HepG2 (cell line): ENCODE measurements around the gene ZNF331. TPM values are rescaled to one million over a fixed set of nuclear protein-coding genes. Genes with fewer than 3 reads are reported as not detected.

Experiments
- MAFK ChIP-seq, 2 experiments: IDR thresholded peaks in 1 of 2; conservative IDR thresholded peaks in 1 of 2; 2 replicates each; pipeline ENCODE4 v1.6.1; 2011; ENCODE audit warnings: improper control_type of control experiment in 2 of 2, low read length in 2 of 2
- MAZ ChIP-seq, 2 experiments: sonication (generic) in 1 of 2; formaldehyde crosslinking in 1 of 2; IDR thresholded peaks; 2 replicates each; pipeline versions ENCODE4 v1.5.0 to v1.6.1; 2012 to 2020; ENCODE audit warnings: low read depth in 2 of 2, mild to moderate bottlenecking in 2 of 2, borderline replicate concordance in 1 of 2, improper control_type of control experiment in 1 of 2, low read length in 1 of 2, missing genetic modification reagents in 1 of 2, moderate library complexity in 1 of 2
- SP4 ChIP-seq: sonication (generic); formaldehyde crosslinking; IDR thresholded peaks from 2 replicates; pipeline ENCODE4 v1.8.1; 2023; ENCODE audit warnings: mild to moderate bottlenecking, missing genetic modification reagents
- YY1 ChIP-seq: IDR thresholded peaks from 2 replicates; pipeline ENCODE4 v1.6.1; 2011; ENCODE audit warnings: low read length, low read depth, moderate library complexity, mild to moderate bottlenecking; ENCODE audit not compliant: insufficient read depth, insufficient replicate concordance
- ZFP90 ChIP-seq: sonication (generic); formaldehyde crosslinking; IDR thresholded peaks from 2 replicates; pipeline ENCODE4 v1.8.0; 2022; ENCODE audit warnings: missing genetic modification reagents, mild to moderate bottlenecking, inconsistent platforms, borderline replicate concordance
- ZFX ChIP-seq: sonication (generic); formaldehyde crosslinking; IDR thresholded peaks from 2 replicates; pipeline ENCODE4 v1.4.0; 2020; ENCODE audit warnings: mild to moderate bottlenecking, low read depth, missing genetic modification reagents, moderate library complexity
- polyA plus RNA-seq, 8 experiments: library from polyadenylated mRNA; depleted of rRNA in 3 of 8; stranded (reverse) in 7 of 8; unstranded in 1 of 8; fragments of >200 nt; fragmentation: Illumina TruSeq in 4 of 8; extraction: Trizol in 4 of 8; gene quantifications; 2 replicates each; pipeline versions ENCODE4 v1.2.1 to v1.2.3, GENCODE V29; 2011 to 2016; ENCODE audit warnings: low read depth in 4 of 8, missing spikeins in 1 of 8, mixed read lengths in 1 of 8; ENCODE audit not compliant: insufficient read depth in 1 of 8
- total RNA-seq, 5 experiments: library from RNA; depleted of rRNA; stranded (reverse); fragments of >200 nt; fragmentation: Illumina TruSeq; extraction: Trizol; gene quantifications; 2 replicates each; pipeline ENCODE4 v1.2.3, GENCODE V29; 2016; ENCODE audit warnings: low read depth in 1 of 5
- TF ChIP-seq, protein P1 (sequence below): IDR thresholded peaks from 2 replicates; pipeline ENCODE4 v1.6.1; 2012; ENCODE audit warnings: low read length, improper control_type of control experiment
- TF ChIP-seq, protein P2 (sequence below), 2 experiments: sonication (generic) in 1 of 2; formaldehyde crosslinking in 1 of 2; IDR thresholded peaks; 2 replicates each; pipeline versions ENCODE4 v1.4.0 to v1.6.1; 2018 to 2020; ENCODE audit warnings: missing genetic modification reagents in 2 of 2, borderline replicate concordance in 1 of 2, low read depth in 1 of 2, mild to moderate bottlenecking in 1 of 2, missing biosample characterization in 1 of 2
- TF ChIP-seq, protein P3 (sequence below), 2 experiments: sonication (generic) in 1 of 2; formaldehyde crosslinking in 1 of 2; IDR thresholded peaks; 2 replicates each; pipeline versions ENCODE4 v1.6.1 to v1.9.0; 2014 to 2022; ENCODE audit warnings: antibody characterized with exemption in 1 of 2, borderline replicate concordance in 1 of 2, inconsistent platforms in 1 of 2, low read depth in 1 of 2, missing genetic modification reagents in 1 of 2
- TF ChIP-seq, protein P4 (sequence below): sonication (generic); formaldehyde crosslinking; IDR thresholded peaks from 2 replicates; pipeline ENCODE4 v1.5.0; 2020; ENCODE audit warnings: missing genetic modification reagents, mild to moderate bottlenecking, borderline replicate concordance
- TF ChIP-seq, protein P5 (sequence below): sonication (generic); formaldehyde crosslinking; IDR thresholded peaks from 2 replicates; pipeline ENCODE4 v1.8.0; 2022; ENCODE audit warnings: missing genetic modification reagents, mild to moderate bottlenecking, inconsistent platforms, borderline replicate concordance

ZNF331 gene
- total and polyA plus RNA-seq, 2 of the 13 experiments (the other 11 are each of a cell fraction or from before 2014, with no cell fraction given), result 8.2 to 13.3 TPM

DNA sequence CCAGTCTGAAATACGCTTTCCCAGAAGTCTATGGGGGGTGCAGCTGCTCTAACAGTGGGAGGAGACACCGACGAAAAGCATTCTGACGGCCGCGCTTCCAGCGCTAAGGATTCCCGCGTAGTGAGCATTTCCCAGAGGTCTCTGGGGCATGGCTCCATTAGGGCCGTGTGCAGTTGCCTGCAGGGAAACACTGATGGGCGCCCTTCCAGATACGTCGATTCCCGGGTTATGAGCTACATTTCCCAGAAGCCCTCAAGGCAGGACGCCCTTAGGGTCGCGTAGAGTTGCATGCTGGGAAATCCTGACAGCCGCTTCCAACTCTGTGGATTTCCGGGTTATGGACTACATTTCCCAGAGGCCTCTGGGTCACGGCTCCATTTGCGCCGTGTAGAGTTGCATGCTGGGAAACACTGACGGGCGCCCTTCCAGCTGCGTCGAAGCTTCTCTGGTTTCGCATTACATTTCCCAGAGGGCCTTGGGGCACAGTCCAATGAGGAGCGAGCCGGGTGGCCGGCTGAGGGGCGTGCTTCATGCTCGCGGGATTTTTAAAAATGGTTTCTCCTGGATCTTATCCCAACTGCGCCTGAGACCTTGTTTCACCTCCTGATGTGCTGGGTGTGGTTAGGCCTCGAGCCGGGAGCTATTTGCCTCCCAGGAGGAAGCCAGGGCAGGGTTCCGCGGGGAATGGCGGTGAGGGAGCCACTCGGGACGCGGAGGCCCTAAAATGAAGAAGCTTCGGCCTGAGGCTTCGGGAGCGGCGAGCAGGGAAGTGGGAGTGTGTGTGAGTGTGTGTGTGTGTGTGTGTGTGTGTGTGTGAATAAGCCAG is 17.2 kb upstream of the ZNF331 start (continued):
- TF ChIP-seq, protein P1, sequence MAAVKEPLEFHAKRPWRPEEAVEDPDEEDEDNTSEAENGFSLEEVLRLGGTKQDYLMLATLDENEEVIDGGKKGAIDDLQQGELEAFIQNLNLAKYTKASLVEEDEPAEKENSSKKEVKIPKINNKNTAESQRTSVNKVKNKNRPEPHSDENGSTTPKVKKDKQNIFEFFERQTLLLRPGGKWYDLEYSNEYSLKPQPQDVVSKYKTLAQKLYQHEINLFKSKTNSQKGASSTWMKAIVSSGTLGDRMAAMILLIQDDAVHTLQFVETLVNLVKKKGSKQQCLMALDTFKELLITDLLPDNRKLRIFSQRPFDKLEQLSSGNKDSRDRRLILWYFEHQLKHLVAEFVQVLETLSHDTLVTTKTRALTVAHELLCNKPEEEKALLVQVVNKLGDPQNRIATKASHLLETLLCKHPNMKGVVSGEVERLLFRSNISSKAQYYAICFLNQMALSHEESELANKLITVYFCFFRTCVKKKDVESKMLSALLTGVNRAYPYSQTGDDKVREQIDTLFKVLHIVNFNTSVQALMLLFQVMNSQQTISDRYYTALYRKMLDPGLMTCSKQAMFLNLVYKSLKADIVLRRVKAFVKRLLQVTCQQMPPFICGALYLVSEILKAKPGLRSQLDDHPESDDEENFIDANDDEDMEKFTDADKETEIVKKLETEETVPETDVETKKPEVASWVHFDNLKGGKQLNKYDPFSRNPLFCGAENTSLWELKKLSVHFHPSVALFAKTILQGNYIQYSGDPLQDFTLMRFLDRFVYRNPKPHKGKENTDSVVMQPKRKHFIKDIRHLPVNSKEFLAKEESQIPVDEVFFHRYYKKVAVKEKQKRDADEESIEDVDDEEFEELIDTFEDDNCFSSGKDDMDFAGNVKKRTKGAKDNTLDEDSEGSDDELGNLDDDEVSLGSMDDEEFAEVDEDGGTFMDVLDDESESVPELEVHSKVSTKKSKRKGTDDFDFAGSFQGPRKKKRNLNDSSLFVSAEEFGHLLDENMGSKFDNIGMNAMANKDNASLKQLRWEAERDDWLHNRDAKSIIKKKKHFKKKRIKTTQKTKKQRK, result no peak
- peak; percentile 36; the same call in 1 of the 2 replicates for TF ChIP-seq ZFP90
- TF ChIP-seq SP4 (CRISPR knock-in tag), result 0 out of 2 replicates have a peak, but pooled peaks have one; percentile 29
- no peak for TF ChIP-seq MAZ (IDR thresholded peaks at IDR 0.05; ENCODE audit: borderline replicate concordance, low read depth, low read length)
- TF ChIP-seq MAZ (CRISPR knock-in tag; IDR thresholded peaks at IDR 0.05; ENCODE audit: low read depth), result no peak
- TF ChIP-seq ZFX (CRISPR knock-in tag), result peak; percentile 40; the same call in 1 of the 2 replicates
- TF ChIP-seq MAFK (conservative IDR thresholded peaks at IDR 0.05 in 1 of 2, IDR thresholded peaks at IDR 0.05 in 1 of 2; ENCODE audit: low read length in 2 of 2), result no peak
- TF ChIP-seq, protein P2, sequence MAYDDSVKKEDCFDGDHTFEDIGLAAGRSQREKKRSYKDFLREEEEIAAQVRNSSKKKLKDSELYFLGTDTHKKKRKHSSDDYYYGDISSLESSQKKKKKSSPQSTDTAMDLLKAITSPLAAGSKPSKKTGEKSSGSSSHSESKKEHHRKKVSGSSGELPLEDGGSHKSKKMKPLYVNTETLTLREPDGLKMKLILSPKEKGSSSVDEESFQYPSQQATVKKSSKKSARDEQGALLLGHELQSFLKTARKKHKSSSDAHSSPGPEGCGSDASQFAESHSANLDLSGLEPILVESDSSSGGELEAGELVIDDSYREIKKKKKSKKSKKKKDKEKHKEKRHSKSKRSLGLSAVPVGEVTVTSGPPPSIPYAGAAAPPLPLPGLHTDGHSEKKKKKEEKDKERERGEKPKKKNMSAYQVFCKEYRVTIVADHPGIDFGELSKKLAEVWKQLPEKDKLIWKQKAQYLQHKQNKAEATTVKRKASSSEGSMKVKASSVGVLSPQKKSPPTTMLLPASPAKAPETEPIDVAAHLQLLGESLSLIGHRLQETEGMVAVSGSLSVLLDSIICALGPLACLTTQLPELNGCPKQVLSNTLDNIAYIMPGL (CRISPR knock-in tag; IDR thresholded peaks at IDR 0.05; ENCODE audit: borderline replicate concordance in 1 of 2, low read depth in 1 of 2), result no peak
- TF ChIP-seq, protein P3, sequence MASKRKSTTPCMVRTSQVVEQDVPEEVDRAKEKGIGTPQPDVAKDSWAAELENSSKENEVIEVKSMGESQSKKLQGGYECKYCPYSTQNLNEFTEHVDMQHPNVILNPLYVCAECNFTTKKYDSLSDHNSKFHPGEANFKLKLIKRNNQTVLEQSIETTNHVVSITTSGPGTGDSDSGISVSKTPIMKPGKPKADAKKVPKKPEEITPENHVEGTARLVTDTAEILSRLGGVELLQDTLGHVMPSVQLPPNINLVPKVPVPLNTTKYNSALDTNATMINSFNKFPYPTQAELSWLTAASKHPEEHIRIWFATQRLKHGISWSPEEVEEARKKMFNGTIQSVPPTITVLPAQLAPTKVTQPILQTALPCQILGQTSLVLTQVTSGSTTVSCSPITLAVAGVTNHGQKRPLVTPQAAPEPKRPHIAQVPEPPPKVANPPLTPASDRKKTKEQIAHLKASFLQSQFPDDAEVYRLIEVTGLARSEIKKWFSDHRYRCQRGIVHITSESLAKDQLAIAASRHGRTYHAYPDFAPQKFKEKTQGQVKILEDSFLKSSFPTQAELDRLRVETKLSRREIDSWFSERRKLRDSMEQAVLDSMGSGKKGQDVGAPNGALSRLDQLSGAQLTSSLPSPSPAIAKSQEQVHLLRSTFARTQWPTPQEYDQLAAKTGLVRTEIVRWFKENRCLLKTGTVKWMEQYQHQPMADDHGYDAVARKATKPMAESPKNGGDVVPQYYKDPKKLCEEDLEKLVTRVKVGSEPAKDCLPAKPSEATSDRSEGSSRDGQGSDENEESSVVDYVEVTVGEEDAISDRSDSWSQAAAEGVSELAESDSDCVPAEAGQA (IDR thresholded peaks at IDR 0.05; ENCODE audit: low read depth), result peak; percentile 61
- TF ChIP-seq, protein P3 (CRISPR knock-in tag; IDR thresholded peaks at IDR 0.05; ENCODE audit: borderline replicate concordance), result no peak
- TF ChIP-seq, protein P4, sequence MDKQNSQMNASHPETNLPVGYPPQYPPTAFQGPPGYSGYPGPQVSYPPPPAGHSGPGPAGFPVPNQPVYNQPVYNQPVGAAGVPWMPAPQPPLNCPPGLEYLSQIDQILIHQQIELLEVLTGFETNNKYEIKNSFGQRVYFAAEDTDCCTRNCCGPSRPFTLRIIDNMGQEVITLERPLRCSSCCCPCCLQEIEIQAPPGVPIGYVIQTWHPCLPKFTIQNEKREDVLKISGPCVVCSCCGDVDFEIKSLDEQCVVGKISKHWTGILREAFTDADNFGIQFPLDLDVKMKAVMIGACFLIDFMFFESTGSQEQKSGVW (CRISPR knock-in tag), result no peak
- peak; percentile 85 for TF ChIP-seq YY1
- TF ChIP-seq, protein P5, sequence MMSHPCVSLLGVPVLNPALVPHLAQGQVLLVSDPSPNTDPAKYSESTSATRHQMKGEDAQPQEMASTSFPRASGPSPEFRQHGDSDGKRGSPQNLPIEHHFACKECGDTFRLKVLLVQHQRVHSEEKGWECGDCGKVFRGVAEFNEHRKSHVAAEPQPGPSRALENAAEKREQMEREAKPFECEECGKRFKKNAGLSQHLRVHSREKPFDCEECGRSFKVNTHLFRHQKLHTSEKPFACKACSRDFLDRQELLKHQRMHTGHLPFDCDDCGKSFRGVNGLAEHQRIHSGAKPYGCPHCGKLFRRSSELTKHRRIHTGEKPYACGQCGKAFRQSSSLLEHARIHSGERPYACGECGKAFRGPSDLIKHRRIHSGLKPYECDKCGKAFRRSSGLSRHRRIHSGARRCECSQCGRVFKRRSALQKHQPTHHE (CRISPR knock-in tag), result no peak
